Stimulated activated CD4-positive, alpha-beta T cell treated with anti-CD3 and anti-CD28 coated beads, Interleukin-2, amount 100 ng/mL, for 24 hours (primary cell): ENCODE measurements around the gene ARHGAP21.

Source experiments
- DNase-seq, 2 donors: peaks; one replicate each; pipeline ENCODE4 v3.0.0-alpha.2; 2020

Gene ARHGAP21

GRCh38 chr10:24722131-24722675, 1.5 kb downstream of the ARHGAP21 start:
- no peak for DNase-seq

- no peak for DNase-seq
These were observed 2.2 kb downstream of the ARHGAP21 start for GRCh38 chr10:24721229-24722106.

DNA sequence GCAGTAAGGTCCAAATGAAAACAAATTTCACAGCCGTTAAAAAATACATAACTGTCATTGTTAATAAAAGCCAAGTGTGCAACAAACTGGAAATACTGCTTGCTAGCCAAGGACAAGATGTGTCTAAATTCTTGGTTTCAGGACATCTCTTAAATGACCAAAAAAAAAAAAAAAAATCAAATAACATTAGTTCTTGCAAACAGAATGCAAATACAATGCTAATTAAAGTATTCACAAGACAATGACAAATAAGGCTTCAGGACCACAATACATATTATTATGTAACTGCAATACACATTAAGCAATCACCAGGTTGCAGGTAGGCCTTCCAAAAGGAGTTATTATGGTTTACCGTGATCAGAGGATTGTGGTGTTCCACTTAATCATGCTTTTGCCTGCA, 3.6 kb downstream of the ARHGAP21 start:
- DNase-seq = no peak

GRCh38 chr10:24718031-24718855, 5.4 kb downstream of the ARHGAP21 start:
- no peak for DNase-seq

DNA sequence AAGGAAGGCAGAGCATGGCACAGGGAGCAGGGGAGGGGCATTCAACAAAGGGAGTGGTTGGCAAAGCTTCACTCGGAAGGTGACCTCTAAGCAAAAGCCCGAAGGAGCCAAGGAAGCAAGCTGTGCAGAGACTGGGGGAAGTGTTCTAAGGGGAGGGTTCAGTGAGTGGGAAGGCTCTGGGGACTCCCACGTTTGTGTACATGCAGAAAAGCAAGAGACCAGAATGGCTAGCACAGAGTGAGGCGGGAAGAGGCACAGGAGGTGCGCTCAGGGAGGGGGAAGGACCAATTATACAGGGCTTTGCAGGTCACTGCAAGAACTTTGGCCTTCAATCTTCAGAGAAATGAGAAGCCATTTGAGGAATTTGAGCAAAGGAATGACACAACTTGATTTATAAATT, 7.4 kb downstream of the ARHGAP21 start:
- no peak for DNase-seq

DNA sequence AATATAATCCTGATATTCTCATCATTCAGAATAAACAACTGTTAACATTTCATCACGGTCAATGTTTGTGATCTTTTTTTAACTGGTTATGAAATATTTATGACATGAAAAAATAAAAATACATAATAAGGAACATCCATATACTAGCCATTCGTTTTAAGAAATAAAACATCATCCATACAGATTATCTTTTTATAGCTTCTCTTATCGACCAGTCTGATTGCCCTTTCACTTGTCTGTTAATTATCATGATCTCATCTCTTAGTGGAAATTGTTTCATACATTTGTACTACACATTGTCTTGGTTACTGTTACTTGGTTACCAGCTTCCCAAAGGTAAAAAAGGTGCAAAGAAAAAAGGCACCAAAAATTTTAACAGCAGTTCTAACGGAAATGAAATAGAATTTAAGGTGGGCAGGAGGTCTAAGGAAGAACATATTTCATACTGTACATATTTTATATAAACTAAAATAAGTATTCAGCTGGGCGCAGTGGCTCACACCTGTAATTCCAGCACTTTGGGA, 8.4 kb downstream of the ARHGAP21 start:
- DNase-seq = no peak

DNA sequence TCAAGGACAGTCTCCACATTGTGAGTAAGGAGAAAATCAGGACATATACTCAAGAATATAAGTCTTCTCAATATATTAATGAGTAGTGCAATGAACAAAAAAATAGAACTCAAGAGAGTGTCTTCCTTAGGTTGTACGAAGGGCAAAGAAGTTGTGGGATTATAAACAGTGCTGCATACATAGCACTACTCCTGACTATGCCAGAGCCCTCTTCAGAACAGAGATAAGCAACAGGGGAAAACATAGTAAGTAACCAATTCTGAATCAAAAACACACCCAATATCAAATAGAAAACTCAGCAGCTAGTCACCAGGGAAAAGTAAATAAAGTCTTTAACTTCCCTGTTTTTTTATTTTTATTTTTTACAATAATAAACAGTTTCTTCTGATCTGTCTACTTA, 10.6 kb downstream of the ARHGAP21 start:
- DNase-seq = no peak

DNA sequence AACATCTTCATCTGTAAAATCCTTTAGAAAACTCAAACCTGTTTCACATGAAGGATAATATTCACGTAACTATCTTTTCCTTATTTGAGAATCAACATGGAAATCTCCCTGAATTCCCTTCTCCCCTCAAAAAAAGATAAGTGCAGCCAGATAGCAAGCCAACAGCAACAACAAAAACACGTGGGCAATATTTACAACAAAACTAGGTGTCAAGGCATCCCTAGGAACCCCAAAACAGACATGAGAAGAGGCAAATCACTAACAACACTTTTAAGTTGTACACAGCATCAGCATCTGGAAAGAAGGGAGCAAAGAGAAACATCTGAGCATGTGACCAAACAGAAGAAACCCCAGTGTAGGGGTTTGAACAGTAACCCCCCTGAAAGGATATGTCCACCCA, 12.2 kb downstream of the ARHGAP21 start:
- no peak for DNase-seq

GRCh38 chr10:24708081-24708480, 15.6 kb downstream of the ARHGAP21 start:
- DNase-seq = no peak

GRCh38 chr10:24707445-24707844, 16.2 kb downstream of the ARHGAP21 start:
- DNase-seq = peak in 1 of 2 donors; percentile 41

DNA sequence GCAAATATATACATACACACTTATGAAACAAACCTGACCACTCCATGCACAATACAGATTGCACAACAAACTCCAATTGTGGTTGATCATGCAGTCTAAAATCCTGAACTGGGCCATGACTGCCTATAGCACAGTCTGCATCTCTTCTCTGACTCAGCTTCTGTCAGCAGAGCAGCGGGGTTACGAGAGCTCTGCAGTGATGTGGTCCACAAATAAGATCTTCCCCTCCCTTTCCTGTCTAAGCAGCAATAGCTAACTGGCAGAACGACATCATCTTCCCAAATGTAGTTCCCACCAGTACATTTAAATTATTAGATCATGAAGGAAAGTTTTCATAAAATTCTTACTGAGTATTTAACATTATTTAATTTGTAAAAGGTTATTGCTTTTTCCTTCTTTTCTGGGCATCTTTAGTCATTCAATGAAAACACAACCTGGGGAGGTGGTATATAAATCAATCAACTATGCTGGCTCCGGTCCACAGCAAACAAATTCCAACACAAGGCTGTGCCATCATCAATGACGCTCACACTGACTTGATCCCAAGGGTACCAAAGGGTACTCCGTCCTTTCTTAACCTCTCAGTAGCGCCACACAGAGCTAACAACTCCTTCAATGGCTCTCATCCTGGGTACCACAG, 17.1 kb downstream of the ARHGAP21 start:
- DNase-seq = peak in 1 of 2 donors; percentile 30

GRCh38 chr10:24703700-24704099, 20.0 kb downstream of the ARHGAP21 start:
- no peak for DNase-seq

DNA sequence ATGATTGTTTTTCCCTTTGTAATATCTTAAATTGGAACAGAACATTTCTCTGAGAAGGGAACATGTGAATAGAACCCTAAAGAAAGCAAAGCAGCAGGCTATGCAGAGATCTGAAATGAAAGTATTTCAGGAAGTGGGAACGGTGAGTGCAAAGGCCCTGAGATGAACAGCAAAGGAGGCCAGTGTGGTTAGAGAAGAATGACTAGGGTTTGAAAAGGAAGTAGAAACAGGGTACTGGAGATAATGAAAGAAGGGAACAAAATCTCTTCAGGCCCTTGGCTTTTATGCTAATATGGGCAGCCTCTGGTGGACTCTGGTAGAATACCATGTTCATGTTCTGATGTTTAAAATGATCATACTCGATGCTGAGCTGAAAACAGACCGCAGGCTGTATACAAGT, 22.2 kb downstream of the ARHGAP21 start:
- DNase-seq = no peak

DNA sequence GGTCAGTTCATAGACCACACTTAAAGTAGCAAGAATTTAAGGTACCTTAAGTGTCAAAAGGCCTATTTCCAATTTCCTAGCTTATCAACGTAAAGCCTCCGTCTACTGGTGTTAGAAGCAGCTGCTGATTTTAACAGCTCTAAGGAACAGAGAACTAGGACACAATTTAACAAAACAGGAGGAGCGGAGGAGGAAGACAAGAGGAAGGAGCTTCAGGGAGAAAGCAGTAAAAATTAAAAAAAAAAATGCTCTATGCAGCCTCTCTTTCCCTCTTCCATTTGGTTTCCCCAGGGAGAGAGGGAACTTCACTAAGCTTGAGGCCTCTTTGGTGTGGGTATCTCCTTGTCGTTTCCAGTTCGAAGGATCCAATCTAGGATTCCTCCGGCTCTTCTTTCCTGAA, 22.7 kb downstream of the ARHGAP21 start:
- DNase-seq = no peak

DNA sequence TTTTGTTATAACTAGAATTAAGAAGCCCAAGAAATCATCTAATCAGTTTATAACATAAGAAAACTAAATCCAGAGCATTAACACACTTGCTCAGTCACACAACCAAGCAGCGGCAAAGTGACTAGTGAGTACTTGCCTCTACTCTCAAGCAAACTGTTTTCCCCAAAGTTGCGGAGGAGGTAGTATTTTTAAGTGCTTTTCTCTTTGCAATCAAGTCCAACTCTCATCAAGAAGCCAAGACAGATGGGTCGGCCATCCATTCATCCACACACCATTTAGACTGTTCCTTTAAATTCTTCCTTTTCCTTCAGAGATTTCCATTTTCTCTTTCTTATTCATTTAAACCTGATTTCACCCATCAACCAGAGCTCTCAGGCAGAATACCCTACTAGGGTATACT, 25.4 kb downstream of the ARHGAP21 start:
- DNase-seq = no peak

GRCh38 chr10:24697080-24697479, 26.6 kb downstream of the ARHGAP21 start:
- no peak for DNase-seq

DNA sequence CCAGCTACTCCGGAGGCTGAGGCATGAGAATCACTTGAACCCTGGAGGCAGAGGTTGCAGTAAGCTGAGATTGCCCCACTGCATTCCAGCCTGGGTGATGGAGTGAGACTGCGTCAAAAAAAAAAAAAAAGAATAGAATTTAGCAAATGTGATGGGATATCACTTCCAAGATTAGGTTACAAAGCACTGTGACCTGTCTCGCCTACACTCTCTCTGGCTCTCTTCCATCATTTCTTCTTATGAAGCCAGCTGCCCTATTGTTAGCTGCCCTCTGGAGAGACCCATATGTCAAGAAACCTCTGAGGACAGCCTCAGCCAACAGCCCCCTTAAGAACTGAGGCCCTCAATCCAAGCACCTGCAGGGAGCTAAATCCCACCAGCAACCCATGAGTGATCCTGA, 28.2 kb downstream of the ARHGAP21 start:
- no peak for DNase-seq

- DNase-seq = no peak
These were observed 29.6 kb downstream of the ARHGAP21 start for GRCh38 chr10:24694086-24694485.

DNA sequence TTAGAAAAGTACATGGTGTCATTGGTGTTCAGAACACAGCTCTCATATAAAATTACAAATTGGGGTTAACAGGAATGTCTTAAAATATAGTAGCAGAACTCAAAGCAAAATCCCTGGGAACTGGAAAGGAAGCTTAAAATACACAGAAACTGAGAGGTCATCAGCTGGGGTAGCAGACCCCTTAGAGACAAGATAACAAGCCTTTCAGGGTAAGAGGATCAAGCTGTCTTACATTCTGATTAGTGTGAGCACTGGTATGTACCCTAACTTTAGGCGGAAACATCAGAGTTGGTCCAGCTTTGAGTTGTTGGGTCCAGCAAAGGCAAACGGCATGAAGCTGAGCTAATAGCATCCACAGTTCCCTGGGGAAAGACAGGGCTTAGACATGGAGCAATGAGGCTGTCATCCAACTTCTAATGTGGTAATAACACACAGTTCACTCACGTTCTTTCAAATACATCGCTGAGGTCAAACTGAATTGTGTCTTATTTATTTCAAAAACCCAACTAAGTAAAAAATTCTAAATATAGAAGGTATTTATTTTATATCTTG, 32.6 kb downstream of the ARHGAP21 start:
- DNase-seq = no peak

DNA sequence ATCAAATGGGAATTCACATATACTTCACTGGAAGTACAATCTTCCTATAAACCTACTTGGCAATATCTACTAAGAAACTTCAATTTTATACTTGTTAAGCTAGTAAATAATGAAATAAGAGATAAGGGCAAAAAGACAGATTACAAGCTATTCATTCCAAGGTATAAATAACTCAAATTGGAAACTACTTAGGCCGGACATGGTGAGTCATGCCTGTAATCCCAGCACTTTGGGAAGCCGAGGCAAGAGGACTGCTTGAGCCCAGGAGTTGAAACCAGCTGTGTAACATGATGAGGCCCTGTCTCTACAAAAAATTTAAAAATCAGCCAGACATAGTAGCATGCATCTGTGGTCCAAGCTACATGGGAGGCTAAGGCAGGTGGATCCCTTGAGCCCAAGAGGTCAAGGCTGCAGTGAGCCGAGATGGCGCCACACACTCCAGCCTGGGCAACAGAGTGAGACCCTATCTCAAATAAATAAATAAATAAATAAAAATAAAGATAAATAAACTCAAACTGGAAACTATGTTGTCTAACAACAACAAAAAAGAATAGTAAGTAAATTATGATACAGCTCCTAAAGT, 37.6 kb downstream of the ARHGAP21 start:
- DNase-seq = no peak

DNA sequence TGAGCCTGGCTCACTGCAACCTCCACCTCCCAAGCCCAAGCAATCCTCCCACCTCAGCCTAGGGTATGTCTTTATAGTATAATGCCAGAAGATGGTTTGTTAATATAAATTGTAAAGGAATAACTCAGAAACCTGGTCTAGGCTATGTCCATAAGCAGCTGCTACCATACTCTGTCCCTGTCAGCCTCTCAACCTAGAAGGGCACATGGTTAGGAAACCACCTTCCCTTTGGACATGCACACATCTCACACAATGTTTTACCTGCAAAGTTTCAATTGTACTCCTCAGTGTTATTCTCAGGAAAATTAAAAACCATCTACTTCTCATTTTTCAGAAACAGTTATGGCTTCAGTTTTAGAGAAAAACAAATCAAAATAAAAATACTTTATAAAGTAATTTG, 40.1 kb downstream of the ARHGAP21 start:
- DNase-seq = no peak

- no peak for DNase-seq
These were observed 42.1 kb downstream of the ARHGAP21 start for GRCh38 chr10:24681572-24682088.
